CD8-positive, alpha-beta memory T cell (primary cell): ENCODE measurements around the gene IFI6. TPM values are rescaled to one million over a fixed set of nuclear protein-coding genes. Genes with fewer than 3 reads are reported as not detected.
A peak's percentile ranks its signal among the peaks of the same experiment; 100 is the strongest.

ENCODE experiments used
- CTCF ChIA-PET: fragments of 350-600 bp; sonication (Branson Sonifier 250); formaldehyde crosslinking; loops from one replicate; lab custom pipeline; 2021; ENCODE audit warnings: antibody characterized with exemption; lab: Charles Lee
- POLR2A ChIA-PET: fragments of 350-600 bp; sonication (Branson Sonifier 250); formaldehyde crosslinking; loops from one replicate; lab custom pipeline; 2021; ENCODE audit warnings: antibody characterized with exemption; lab: Charles Lee
- DNase-seq, 5 donors: peaks; one replicate each; pipeline versions ENCODE4 v3.0.0 to v3.0.0-alpha.2; 2020 to 2022; ENCODE audit warnings: mixed read lengths in 1 of 5
- H3K27ac ChIP-seq: one replicate; pipeline ENCODE4 v1.7.0; 2013; ENCODE audit warnings: low read depth, mild to moderate bottlenecking, low read length, moderate library complexity
- H3K27me3 ChIP-seq: 2 replicates; pipeline ENCODE4 v1.7.0; 2013; ENCODE audit warnings: low read length, mild to moderate bottlenecking; ENCODE audit not compliant: insufficient read depth, poor library complexity, severe bottlenecking
- H3K36me3 ChIP-seq: 2 replicates; pipeline ENCODE4 v1.7.0; 2013; ENCODE audit warnings: mild to moderate bottlenecking, low read length, moderate library complexity; ENCODE audit not compliant: insufficient read depth
- H3K4me1 ChIP-seq: 2 replicates; pipeline ENCODE4 v1.7.0; 2013; ENCODE audit warnings: mild to moderate bottlenecking, low read length, moderate library complexity; ENCODE audit not compliant: insufficient read depth
- H3K4me3 ChIP-seq: 2 replicates; pipeline ENCODE4 v1.7.0; 2013; ENCODE audit warnings: mild to moderate bottlenecking, low read length
- H3K9me3 ChIP-seq: 2 replicates; pipeline ENCODE4 v1.7.0; 2013; ENCODE audit warnings: mild to moderate bottlenecking, low read length
- H3K27ac Mint-ChIP-seq, 8 donors: one replicate each; pipeline ENCODE4 v1.8.0; 2020 to 2021; ENCODE audit warnings: mixed read lengths in 8 of 8, mild to moderate bottlenecking in 6 of 8, inconsistent platforms in 3 of 8, moderate library complexity in 3 of 8
- H3K27me3 Mint-ChIP-seq, 2 donors: one replicate each; pipeline ENCODE4 v1.8.0; 2020 to 2021; ENCODE audit warnings: mixed read lengths in 2 of 2, mild to moderate bottlenecking in 1 of 2, moderate library complexity in 1 of 2
- H3K36me3 Mint-ChIP-seq, 3 donors: one replicate each; pipeline ENCODE4 v1.8.0; 2020 to 2021; ENCODE audit warnings: mixed read lengths in 3 of 3, inconsistent platforms in 1 of 3, mild to moderate bottlenecking in 1 of 3
- H3K4me1 Mint-ChIP-seq, 3 donors: one replicate each; pipeline ENCODE4 v1.8.0; 2020 to 2021; ENCODE audit warnings: mixed read lengths in 3 of 3, inconsistent platforms in 1 of 3, mild to moderate bottlenecking in 1 of 3
- H3K4me3 Mint-ChIP-seq, 7 donors: one replicate each; pipeline ENCODE4 v1.8.0; 2020 to 2021; ENCODE audit warnings: mixed read lengths in 7 of 7, mild to moderate bottlenecking in 6 of 7, moderate library complexity in 4 of 7, inconsistent platforms in 2 of 7
- H3K9me3 Mint-ChIP-seq, 5 donors: one replicate each; pipeline ENCODE4 v1.8.0; 2020 to 2022; ENCODE audit warnings: mixed read lengths in 5 of 5, mild to moderate bottlenecking in 3 of 5, moderate library complexity in 2 of 5, inconsistent platforms in 1 of 5
- polyA plus RNA-seq: library from polyadenylated mRNA; unstranded; fragments of 300-500 nt; fragmentation: Illumina TruSeq; gene quantifications from one replicate; pipeline ENCODE4 v1.2.3, GENCODE V29; 2021
- total RNA-seq, 2 experiments: library from RNA; stranded (reverse); gene quantifications; one replicate each; pipeline ENCODE4 v1.2.3, GENCODE V29; 2021

Gene IFI6
- total and polyA plus RNA-seq, 3 experiments from 2014 or later = 10.7 to 161 (median 12.3) TPM

DNA sequence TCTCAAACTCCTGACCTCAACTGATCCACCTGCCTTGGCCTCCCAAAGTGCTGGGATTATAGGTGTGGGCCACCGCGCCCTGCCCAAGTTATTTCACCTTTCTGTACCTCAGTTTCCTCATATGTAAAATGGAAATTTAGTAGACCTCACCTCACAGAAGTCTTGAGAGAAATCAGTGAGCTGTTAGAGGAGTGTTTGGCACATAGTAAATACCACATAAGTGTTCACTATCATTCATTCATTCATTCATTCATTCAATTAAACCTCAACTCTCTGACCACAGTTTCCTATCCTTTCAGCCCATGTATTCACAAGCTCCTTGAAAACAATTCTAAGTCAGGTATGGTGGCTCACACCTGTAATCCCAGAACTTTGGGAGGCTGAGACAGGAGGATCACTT is 33.2 kb downstream of the IFI6 start:
- no peak overlapping the region for H3K27ac ChIP-seq
- H3K9me3 ChIP-seq = no peaks in the 10 kb centered on the region
- no peaks in the 10 kb centered on the region for H3K9me3 Mint-ChIP-seq
- no peaks in the 10 kb centered on the region for H3K27me3 Mint-ChIP-seq
- H3K27ac Mint-ChIP-seq = peak overlapping the region in 2 of 8 donors; percentile 23 to 30
- H3K36me3 ChIP-seq = no peaks in the 10 kb centered on the region
- no peaks in the 10 kb centered on the region for H3K27me3 ChIP-seq
- CTCF ChIA-PET = interaction anchor here (0.7 to 1.9 kb wide), 5 partner anchors 18 to 32 kb away, joined by 3 to 6 read pairs (median 4); no protein-coding TSS in a partner anchor
- no peak overlapping the region for H3K4me3 ChIP-seq
- no peak overlapping the region for H3K4me3 Mint-ChIP-seq
- H3K36me3 Mint-ChIP-seq = no peaks in the 10 kb centered on the region
- no peak for DNase-seq
- peaks cover 23 to 44% (median 29%) of the 10 kb centered on the region in 3 donors for H3K4me1 Mint-ChIP-seq
- peaks cover 26% of the 10 kb centered on the region for H3K4me1 ChIP-seq
- POLR2A ChIA-PET = no interaction called here

GRCh38 chr1:27638047-27638734 is 33.8 kb downstream of the IFI6 start:
- H3K27ac Mint-ChIP-seq = peak overlapping the region in 6 of 8 donors; percentile 26 to 86 (median 70)
- no peaks in the 10 kb centered on the region for H3K36me3 ChIP-seq
- no peaks in the 10 kb centered on the region for H3K9me3 Mint-ChIP-seq
- no peaks in the 10 kb centered on the region for H3K36me3 Mint-ChIP-seq
- no peak for DNase-seq
- peaks cover 23 to 44% (median 29%) of the 10 kb centered on the region in 3 donors for H3K4me1 Mint-ChIP-seq
- H3K27me3 Mint-ChIP-seq = no peaks in the 10 kb centered on the region
- POLR2A ChIA-PET = no interaction called here
- CTCF ChIA-PET = interaction anchor here (0.7 to 1.9 kb wide), 5 partner anchors 19 to 31 kb away, joined by 3 to 6 read pairs (median 4); no protein-coding TSS in a partner anchor
- H3K4me3 ChIP-seq = no peak overlapping the region
- peaks cover 27% of the 10 kb centered on the region for H3K4me1 ChIP-seq
- peak overlapping the region in 1 of 7 donors; percentile 41 for H3K4me3 Mint-ChIP-seq
- no peaks in the 10 kb centered on the region for H3K27me3 ChIP-seq
- no peaks in the 10 kb centered on the region for H3K9me3 ChIP-seq
- H3K27ac ChIP-seq = no peak overlapping the region

GRCh38 chr1:27635396-27636142 is 36.4 kb downstream of the IFI6 start:
- peak overlapping the region in 6 of 8 donors; percentile 14 to 82 (median 60) for H3K27ac Mint-ChIP-seq
- H3K9me3 Mint-ChIP-seq = no peaks in the 10 kb centered on the region
- Histone ChIP-seq H3K36me3 (no peaks in the 10 kb centered on the region), H3K4me1 (peaks cover 53% of the 10 kb centered on the region), H3K27me3 (no peaks in the 10 kb centered on the region), H3K4me3 (no peak overlapping the region), H3K9me3 (no peaks in the 10 kb centered on the region), H3K27ac (no peak overlapping the region)
- no peak for DNase-seq
- ChIA-PET POLR2A (no interaction called here), CTCF (interaction anchor here (1.1 kb wide), 1 partner anchor 27 kb away, joined by 4 read pairs; no protein-coding TSS in a partner anchor)
- no peaks in the 10 kb centered on the region for H3K27me3 Mint-ChIP-seq
- peak overlapping the region in 5 of 7 donors; percentile 30 to 83 (median 54) for H3K4me3 Mint-ChIP-seq
- H3K4me1 Mint-ChIP-seq = peaks cover 50 to 70% (median 55%) of the 10 kb centered on the region in 3 donors
- no peaks in the 10 kb centered on the region for H3K36me3 Mint-ChIP-seq

GRCh38 chr1:27634985-27635367 is 37.0 kb downstream of the IFI6 start, which contains the start of gene FGR:
FGR (minus strand) TSS chr1:27635185; CDS start chr1:27623916, 11,269 bp downstream.
- Mint-ChIP-seq H3K36me3 (no peaks in the 10 kb centered on the region), H3K4me3 (peak within 1 kb of the TSS; percentile 54 to 89 (median 70)), H3K9me3 (no peaks in the 10 kb centered on the region), H3K4me1 (peaks cover 53 to 75% (median 55%) of the 10 kb centered on the region in 3 donors), H3K27ac (peak within 1 kb of the TSS; percentile 59 to 93 (median 84)), H3K27me3 (no peaks in the 10 kb centered on the region)
- Histone ChIP-seq H3K27me3 (no peaks in the 10 kb centered on the region), H3K9me3 (no peaks in the 10 kb centered on the region), H3K27ac (no peak within 1 kb of the TSS), H3K4me1 (peaks cover 56% of the 10 kb centered on the region), H3K4me3 (peak within 1 kb of the TSS; percentile 56), H3K36me3 (no peaks in the 10 kb centered on the region)
- DNase-seq = no peak
- CTCF ChIA-PET = no interaction called here
- POLR2A ChIA-PET = no interaction called here

- peaks cover 57 to 80% (median 58%) of the 10 kb centered on the region in 3 donors for H3K4me1 Mint-ChIP-seq
- H3K27ac Mint-ChIP-seq = peak overlapping the region; percentile 59 to 93 (median 84)
- POLR2A ChIA-PET = interaction anchor here (0.7 kb wide), 1 partner anchor 29 kb away, joined by 4 read pairs; no protein-coding TSS in a partner anchor
- H3K4me1 ChIP-seq = peaks cover 59% of the 10 kb centered on the region
- peak overlapping the region; percentile 56 for H3K4me3 ChIP-seq
- CTCF ChIA-PET = no interaction called here
- no peaks in the 10 kb centered on the region for H3K27me3 Mint-ChIP-seq
- H3K36me3 Mint-ChIP-seq = no peaks in the 10 kb centered on the region
- no peaks in the 10 kb centered on the region for H3K27me3 ChIP-seq
- H3K27ac ChIP-seq = no peak overlapping the region
- H3K4me3 Mint-ChIP-seq = peak overlapping the region; percentile 54 to 89 (median 70)
- peak; percentile 29 to 74 (median 53) for DNase-seq
- no peaks in the 10 kb centered on the region for H3K36me3 ChIP-seq
- H3K9me3 Mint-ChIP-seq = no peaks in the 10 kb centered on the region
- no peaks in the 10 kb centered on the region for H3K9me3 ChIP-seq
Measured at GRCh38 chr1:27634177-27634984, 37.6 kb downstream of the IFI6 start.

GRCh38 chr1:27633640-27634176 is 38.3 kb downstream of the IFI6 start:
- H3K27ac ChIP-seq = no peak overlapping the region

DNA sequence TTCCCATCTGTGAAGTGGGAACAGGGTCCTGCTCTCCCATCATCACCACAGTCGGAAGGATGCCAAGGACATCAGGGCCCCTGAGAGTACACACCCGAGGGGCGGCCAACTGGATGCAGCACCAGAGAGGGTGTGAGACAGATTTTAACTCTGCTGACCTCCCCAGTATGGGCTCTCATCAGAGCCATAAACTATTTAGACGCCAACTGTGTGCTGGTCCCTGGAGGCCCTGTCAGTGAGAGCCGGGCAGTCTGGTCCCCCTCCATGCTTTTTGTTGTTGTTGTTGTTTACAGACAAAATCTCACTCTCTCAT is 38.7 kb downstream of the IFI6 start:
- Histone ChIP-seq H3K4me1 (peaks cover 67% of the 10 kb centered on the region), H3K36me3 (no peaks in the 10 kb centered on the region), H3K27ac (peak overlapping the region; percentile 2), H3K4me3 (peak overlapping the region; percentile 10), H3K9me3 (no peaks in the 10 kb centered on the region), H3K27me3 (no peaks in the 10 kb centered on the region)
- Mint-ChIP-seq H3K27ac (peak overlapping the region; percentile 77 to 96 (median 92)), H3K4me3 (peak overlapping the region; percentile 70 to 81 (median 79)), H3K36me3 (no peaks in the 10 kb centered on the region), H3K27me3 (no peaks in the 10 kb centered on the region), H3K9me3 (no peaks in the 10 kb centered on the region), H3K4me1 (peaks cover 67 to 83% (median 69%) of the 10 kb centered on the region in 3 donors)
- ChIA-PET POLR2A (interaction anchor here (1.7 kb wide), 1 partner anchor 30 kb away, joined by 4 read pairs; no protein-coding TSS in a partner anchor), CTCF (interaction anchor here (0.9 to 2.1 kb wide), 3 partner anchors 9 to 36 kb away, joined by 3 to 10 read pairs (median 3); no protein-coding TSS in a partner anchor)
- DNase-seq = no peak

More at GRCh38 chr1:27633640-27634176, 38.3 kb downstream of the IFI6 start:
- H3K4me3 ChIP-seq = peak overlapping the region; percentile 56
- H3K9me3 Mint-ChIP-seq = no peaks in the 10 kb centered on the region
- H3K36me3 Mint-ChIP-seq = no peaks in the 10 kb centered on the region
- ChIA-PET POLR2A (interaction anchor here (0.7 to 1.7 kb wide), 2 partner anchors 29 kb away, joined by 4 read pairs; no protein-coding TSS in a partner anchor), CTCF (interaction anchor here (0.9 to 2.1 kb wide), 3 partner anchors 8 to 36 kb away, joined by 3 to 10 read pairs (median 3); no protein-coding TSS in a partner anchor)
- H3K4me3 Mint-ChIP-seq = peak overlapping the region; percentile 70 to 81 (median 79)
- H3K36me3 ChIP-seq = no peaks in the 10 kb centered on the region
- H3K9me3 ChIP-seq = no peaks in the 10 kb centered on the region
- H3K4me1 ChIP-seq = peaks cover 64% of the 10 kb centered on the region
- H3K4me1 Mint-ChIP-seq = peaks cover 63 to 80% (median 65%) of the 10 kb centered on the region in 3 donors
- H3K27me3 Mint-ChIP-seq = no peaks in the 10 kb centered on the region
- DNase-seq = no peak
- peak overlapping the region; percentile 77 to 96 (median 90) for H3K27ac Mint-ChIP-seq
- no peaks in the 10 kb centered on the region for H3K27me3 ChIP-seq
